ENCODE results near the gene UNK.
"Not testable (repeated sequence)": the region's sequence is repeated elsewhere in the genome, so short reads cannot be mapped to it uniquely, and the experiment has no call there.

The UNK gene

DNA sequence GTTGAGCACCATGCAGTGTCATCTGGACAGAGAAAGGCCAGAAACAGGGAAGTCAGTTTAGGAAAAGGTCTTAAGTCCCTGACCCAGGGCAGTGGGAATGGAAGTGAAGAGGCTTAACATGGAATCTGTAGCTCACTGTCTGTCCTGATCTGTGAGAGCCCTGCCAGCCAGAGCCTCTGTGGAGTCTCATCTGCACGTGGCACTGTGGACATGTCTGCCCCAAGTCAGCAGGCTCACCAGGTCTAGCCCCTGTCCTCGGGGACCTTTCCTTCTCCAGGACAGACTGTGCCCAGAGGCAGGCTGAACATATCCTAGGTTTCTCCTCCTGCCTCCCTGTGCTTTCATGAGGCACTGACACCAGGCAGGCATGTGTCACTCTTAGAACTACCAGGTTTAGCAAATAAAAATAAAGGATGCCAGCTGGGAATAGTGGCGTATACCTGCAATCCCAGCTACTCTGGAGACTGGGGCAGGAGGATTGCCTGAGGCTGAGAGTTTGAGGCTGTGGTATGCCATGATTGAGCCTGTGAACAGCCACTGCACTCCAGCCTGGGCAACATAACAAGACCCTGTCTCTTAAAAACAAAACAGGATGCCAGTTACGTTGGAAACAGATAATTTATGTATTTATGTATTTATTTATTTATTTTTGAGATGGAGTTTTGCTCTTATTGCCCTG lies 22.4 kb downstream of the UNK start:
- DNase-seq, result no peak

DNA sequence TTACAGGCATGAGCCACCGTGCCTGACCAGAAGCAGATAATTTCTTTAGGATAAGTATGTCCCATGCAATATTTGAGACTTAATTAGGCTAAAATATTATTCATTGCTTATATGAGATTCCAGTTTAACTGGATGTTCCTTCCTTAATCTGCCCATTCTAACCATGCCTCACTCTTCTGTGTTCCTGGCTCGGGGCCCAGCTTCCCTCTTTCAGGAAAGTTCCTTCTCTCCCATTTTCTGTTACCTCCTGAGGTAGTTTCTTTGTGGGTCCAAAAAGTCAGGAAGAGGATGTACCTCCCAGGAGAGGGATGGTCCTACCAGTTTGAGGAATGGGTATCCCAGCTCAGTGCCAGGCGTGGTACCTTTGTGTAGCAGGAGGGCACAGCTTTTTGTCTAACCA lies 23.3 kb downstream of the UNK start:
- no peak for DNase-seq

DNA sequence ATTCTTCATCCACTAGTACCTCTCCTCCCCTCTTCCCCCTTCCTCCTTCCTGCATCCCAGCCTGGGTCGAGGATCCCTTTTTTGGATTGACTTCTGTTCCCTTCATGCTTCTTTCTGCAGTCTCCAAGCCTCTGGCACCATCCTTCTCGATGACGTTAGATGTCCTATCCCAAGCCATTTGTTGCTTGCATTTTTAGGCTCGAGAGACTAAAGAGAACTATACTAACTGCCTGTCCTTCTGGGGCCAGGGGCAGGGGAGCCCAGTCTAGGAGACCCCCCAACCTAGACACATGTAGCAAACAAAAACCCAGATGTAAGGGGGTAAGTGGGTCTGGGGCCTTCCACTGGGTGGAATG lies 23.9 kb downstream of the UNK start:
- DNase-seq, result no peak

DNA sequence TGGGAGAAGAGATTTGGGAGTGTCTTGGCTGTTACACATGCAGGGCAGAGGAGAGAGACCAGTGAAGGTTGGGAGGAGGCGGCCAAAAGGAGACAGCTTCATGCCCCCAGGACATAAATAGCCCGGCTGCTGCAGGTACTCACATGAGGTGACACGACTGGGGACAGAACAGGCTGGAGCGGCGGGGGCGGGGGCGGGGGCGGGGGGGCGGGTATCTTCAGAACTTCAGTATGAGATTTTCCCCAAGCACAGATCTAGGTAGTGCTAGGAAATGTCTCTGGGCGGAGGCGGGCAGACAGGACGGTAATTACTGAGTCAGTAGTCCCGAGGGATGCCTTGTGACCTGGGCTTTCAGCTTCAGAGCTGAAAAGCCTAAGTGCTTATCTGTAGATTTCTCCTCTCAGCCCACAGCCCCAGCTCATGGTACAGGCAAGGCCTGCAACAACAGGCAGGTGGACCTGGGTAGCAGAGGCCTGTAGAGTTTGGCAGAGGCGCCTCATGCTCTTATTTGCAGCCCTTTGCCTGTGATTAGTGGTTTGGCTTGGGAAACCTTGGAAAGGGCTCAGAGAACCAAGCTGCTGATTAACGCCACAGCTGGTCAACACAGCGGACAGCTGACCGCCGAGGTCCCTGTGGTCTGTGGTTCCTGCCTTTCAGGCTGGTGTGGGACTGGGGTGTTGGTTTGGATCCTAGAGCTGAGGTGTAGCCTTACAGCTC lies 24.5 kb downstream of the UNK start:
- DNase-seq, result peak; percentile 36

DNA sequence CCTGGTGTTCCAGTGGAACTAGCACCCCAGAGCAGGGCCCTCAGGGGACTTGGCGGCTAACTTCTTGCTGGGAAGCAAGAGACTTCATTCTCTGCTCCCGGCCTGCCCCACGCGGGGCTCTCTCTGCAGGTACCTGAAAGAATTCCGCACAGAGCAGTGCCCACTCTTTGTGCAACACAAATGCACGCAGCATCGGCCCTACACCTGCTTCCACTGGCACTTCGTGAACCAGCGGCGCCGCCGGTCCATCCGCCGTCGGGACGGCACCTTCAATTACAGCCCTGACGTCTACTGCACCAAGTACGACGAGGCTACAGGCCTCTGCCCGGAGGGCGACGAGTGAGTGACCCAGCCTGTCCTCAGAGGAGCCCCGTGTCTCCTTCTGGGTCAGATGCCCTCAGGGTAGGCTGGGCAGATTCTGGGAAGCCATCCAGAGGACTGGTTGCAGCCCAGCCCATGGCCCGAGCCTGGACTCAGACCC lies 25.1 kb downstream of the UNK start:
- no peak for DNase-seq

DNA sequence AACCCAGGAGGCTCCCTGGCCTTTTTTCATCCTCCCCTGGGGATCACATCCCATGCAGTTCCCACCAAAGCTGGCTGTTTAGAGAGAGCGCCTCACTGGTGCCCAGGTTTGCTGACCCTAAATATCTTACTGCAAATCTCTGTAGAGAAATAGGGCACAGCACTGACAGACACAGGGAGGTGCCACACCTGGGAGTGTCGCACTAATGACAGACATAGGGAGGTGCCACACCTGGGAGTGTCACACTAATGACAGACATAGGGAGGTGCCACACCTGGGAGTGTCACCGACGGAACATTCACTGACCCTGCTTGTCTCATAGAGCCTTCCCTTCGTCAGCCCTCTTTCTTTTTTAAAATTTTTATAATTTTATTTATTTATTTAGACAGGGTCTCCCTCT lies 25.6 kb downstream of the UNK start:
- no peak for DNase-seq

DNA sequence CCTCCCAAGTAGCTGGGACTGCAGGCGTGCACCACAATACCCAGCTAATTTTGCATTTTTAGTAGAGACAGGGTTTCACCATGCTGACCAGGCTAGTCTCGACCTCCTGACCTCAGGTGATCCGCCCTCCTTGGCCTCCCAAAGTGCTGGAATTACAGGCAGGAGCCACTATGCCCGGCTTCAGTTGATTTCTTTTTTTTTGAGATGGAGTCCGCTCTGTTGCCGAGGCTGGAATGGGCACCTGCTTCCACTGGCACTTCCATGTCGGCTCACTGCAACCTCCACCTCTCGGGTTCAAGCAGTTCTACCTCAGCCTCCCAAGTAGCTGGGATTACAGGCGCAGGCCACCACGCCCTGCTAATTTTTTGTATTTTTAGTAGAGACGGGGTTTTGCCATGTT lies 26.1 kb downstream of the UNK start:
- DNase-seq, result not testable (repeated sequence)

DNA sequence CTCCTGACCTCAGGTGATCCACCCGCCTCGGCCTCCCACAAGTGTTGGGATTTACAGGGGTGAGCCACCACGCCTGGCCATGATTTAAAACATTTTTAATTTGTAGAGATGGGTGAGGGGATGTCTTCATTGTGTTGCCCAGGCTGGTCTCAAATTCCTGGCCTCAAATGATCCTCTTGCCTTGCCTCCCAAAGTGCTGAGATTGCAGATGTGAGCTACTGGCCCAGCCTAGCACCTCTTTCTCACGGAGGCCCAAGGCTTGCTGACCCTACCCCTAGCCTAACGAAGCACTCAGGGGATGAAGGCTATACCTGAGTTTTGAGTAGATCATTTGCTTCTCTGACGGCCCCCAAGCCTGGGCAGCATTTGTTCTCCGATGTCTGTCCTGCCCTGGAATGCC lies 26.6 kb downstream of the UNK start:
- DNase-seq, result no peak

DNA sequence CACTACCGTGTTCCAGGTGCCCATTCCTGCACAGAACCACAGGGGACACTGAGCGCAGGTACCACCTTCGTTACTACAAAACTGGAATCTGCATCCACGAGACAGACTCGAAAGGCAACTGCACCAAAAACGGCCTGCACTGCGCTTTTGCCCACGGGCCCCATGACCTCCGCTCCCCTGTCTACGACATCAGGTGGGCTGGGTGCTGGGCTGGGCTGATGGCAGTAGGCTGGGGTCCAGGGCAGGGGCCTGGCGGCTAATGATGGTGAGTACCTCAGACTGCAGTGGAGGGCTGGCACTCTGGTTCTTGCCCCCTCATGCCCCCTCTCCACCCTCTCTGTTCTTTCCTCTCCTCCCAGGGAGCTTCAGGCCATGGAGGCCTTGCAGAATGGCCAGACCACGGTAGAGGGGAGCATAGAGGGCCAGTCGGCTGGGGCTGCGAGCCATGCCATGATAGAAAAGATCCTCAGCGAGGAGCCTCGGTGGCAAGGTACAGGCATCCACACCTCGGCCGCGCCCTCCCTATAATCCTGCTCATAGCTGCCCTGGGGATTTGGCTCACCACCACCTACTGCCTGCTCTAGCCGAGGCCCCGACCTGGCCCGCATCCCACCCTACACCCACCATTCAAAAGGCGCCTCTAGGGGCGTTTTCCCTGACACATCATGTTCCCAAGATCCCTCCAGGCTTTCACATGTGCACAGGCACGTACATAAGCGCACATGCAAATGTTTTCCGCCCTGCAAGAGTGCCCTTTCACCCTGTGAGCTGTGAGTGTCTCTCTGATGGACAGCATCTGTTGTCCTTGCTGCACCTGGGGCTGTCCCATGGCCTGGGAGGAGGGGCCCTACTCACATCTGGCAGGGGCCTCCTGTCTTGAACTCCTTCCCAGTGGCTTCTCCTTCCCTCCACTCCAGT lies 27.7 kb downstream of the UNK start:
- no peak for DNase-seq

DNA sequence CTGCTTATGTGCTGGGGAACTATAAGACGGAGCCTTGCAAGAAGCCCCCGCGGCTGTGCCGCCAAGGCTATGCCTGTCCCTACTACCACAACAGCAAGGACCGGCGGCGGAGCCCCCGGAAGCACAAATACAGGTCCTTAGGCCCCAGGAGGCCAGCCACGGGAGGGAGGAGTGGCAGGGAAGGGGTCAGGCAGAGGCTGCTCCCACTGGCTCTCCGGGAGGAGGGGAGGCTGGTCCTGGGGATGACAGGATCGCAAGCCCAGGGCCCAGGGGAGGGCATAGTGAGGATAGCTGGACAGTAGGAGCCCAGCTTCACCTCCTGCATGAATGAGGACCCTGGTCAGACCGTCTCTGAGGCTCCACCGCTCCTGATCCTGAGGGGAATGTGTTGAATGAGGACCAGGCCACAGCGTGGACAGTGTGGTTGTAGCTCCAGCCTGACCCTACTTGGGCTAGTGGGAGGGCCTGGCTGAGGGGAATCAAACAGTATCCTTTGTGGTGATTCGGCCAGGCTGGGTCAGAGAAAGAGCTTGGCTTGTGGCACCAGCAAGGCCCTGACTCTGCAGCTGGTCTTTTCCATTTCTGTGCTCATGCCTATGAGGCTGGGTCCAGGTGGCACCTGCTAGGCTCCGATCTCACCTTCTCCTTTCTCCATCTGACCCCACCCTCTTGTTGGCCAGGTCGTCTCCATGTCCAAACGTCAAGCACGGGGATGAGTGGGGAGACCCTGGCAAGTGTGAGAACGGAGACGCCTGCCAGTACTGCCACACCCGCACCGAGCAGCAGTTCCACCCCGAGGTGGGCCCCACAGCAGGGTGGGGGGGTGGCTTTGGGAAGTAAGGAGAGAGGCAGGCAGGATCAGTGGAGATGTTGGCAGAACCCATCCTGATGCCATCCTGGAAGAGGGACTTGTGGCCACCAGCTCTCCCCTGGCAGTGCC lies 28.7 kb downstream of the UNK start:
- DNase-seq, result no peak

DNA sequence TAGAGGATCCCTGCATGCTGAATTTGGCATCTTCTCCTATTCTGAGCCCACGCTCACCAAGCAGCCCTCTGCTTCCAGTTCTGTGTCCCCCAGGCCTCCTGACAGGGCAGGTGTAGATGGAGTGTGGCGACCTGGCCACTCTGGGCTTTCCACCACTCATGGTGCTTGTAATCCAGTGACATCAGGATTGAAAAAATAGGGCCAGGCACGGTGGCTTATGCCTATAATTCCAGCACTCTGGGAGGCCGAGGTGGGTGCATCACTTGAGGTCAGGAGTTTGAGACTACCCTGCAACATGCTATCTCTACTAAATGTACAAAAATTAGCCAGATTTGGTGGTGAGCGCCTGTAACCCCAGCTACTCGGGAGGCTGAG lies 29.4 kb downstream of the UNK start:
- DNase-seq, result no peak

DNA sequence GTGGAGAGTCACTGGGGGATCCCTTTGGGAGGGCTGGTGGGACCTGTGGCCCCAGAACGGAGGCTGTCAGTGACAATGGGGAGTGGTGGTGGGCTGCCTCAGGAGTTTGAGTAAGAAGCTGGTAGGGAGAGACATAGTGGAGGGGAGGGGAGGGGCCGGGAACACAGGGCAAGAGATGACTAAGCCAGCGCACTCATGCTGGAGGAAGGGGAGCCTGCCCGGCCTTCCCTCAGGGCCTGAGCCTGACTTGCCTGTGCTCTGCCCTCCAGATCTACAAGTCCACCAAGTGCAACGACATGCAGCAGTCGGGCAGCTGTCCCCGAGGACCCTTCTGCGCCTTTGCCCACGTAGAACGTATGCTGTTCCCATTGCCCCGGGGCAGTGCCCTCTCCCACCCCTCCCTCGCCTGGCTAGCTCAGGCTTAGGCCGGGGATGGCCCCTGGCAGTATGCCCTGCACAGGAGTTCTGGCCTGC lies 30.3 kb downstream of the UNK start:
- peak; percentile 51 for DNase-seq

DNA sequence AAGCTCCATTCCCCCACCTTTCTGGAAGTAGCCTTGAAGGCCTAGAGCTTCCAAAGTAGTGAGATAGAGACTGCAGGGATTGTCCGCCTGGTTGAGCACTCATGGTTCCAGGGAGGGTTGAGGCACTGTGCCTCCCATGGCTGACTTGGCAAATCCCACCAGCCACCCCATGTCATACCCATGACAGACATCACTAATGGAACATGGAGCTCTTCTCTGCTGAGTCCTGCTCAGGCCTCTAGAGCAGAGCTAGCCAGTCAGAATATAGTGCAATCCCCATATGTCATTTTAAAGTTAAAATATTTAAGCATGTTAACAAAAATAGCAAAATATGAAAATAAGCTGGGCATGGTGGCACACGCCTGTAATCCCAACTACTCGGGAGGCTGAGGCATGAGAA lies 30.8 kb downstream of the UNK start:
- no peak for DNase-seq

DNA sequence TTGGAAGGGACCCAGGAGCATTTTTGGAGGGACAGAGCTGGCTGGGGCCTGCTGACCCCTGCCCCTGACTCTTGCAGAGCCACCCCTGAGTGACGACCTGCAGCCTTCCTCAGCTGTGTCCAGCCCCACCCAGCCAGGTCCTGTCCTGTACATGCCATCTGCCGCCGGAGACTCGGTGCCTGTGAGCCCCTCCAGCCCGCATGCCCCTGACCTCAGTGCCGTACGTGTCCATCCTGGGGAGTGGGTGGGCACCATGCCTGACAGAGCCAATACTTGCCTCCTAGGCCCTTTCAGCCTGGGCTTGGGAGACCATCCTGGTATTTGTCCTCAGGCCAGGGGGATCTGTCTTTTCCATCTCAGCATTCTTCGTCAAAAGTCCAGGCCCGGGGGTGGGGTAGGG lies 32.1 kb downstream of the UNK start:
- no peak for DNase-seq

DNA sequence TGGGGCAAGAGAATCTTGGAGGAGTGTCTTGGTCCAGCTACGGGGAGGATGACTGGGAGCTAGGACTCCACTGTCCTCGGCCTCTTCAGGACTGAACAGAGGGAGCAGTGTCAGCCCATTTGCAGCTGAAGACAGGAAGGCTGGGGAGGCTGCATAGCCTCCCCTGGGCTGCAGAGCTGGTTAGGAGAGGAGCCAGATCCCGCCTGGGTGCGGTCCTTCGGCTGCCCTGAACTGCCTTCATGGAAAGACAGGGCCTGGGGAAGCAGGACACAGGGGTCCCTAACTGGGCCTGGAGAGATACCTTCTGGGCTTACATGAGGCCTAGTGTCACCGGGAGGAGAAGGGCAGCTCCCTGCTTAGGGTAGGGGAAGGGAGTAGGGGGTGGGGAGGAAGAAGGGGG lies 33.0 kb downstream of the UNK start:
- DNase-seq, result no peak

DNA sequence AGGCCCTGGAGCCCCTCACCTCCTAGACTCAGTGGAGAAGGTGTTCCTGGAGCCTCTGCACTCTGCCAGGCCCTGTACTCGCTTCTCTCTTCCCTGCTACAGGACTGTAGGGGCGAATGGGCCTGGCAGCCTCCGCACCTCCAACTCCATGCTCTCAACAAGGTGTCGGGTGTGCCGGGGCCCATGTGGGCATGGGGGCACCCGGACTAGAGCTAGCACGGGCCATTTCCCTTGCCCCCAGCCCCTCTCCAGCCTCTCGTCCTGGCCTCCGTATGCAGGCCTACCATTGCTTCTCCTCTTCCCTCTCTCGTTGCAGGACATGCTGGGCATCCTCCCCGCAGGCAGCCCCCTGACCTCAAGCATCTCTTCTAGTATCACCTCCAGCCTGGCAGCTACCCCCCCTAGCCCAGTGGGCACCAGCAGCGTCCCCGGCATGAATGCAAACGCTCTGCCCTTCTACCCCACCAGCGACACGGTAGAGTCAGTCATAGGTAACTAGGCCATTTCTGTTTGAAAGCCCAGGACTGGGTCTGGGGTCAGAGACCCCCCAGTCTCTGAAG lies 33.8 kb downstream of the UNK start:
- DNase-seq, result no peak

DNA sequence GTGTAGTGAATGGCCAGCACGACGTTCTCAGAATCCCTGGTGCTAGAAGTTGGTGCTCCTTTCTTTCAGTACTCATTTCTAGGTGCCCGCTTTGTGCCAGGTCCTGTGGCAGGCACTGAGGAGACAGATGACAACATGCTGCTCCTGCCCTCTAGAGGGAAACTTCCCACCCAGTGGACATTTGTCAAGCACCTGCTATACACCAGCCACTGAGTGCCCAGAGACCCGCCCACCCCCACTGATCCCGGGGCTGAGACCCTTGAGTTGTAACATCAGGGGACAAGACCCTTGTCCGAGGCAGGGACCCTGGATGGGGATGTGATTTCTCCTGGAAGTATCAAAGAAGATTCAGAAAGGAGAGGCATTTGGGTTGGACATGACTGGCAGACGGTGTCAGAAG lies 34.5 kb downstream of the UNK start:
- DNase-seq, result no peak

DNA sequence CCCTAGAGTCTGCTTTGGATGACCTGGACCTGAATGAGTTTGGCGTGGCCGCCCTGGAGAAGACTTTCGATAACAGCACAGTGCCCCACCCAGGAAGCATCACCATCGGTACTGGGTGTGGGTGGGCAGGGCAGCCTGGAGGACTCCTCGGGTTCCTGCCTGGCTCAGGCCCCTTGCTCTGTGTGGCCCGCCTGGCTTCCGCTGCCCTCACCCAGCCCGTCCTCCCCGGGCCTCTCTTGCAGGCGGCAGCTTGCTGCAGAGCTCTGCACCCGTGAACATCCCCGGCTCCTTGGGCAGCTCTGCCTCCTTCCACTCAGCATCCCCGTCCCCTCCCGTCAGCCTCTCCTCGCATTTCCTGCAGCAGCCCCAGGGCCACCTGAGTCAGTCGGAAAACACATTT lies 35.1 kb downstream of the UNK start:
- DNase-seq, result no peak

DNA sequence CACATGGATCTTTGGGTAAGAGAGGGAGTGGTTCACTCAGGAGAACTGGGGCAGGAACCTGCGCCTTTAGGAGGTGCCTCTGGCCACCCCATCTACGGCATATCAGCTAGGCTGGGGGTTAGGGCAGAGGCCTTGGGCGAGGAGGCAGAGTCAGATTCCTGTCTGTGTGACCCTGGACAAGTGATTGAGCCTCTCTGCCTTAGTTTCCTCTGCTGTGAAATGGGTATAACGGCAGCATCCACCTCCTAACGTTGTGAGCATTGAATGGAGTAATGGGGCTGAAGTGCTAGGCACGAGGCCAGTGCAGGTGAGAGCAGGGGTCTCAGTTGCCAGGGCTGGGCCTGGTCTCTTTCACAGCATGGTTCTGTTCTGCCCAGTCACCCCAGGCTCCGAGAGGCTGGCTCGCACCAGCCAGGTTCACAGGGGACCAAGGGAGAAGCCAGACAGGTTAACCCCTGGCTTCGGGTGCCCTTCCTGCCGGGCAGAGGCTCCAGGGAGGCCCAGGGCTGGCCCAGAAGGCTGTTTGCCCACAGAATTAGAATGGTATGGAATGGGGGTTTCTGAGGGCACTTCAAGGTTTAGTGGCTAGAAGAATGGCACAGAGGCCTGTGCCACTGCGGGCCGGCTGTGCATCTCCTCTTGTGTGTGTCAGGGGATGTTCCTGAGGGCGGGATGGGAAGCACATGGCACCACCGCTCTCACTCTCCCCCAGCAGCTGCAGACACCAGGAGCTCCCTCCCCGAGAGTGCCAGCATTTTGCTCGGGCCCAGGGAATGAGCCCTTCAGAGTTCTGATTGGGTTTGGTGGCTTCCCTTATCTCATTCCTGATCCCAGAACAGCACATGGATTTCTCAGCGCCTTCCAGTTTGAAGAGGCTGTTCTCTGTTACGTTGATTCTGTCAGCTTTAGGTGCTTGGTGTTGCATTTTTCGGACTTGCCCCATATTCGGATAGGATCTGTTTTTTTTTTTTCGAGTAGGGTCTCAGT lies 35.8 kb downstream of the UNK start:
- DNase-seq, result no peak

DNA sequence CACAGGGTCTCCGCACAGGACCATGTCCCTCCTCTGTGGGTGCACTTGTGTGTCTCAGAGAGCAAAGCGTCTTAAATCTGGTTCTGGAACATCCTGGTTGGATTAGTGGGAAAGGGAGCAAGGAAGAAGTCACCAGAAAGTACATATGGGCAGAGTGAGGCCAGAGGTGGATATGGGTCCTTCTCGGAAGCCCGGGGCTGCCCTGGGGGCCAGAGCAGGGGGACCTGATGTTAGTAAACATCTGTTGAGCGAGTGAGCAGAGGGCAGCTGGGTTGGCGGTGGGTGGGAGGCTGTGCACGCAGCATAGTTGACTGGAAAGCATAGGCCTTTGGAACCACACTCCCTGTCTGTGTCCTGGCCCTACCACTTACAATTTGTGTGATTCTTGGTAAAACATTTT lies 36.9 kb downstream of the UNK start:
- DNase-seq, result no peak

Measured in fibroblast of skin of abdomen (primary cell).